Parathyroid adenoma (tissue), 2 donors: Measurements from ENCODE around the gene WNT10A.
A peak's percentile ranks its signal among the peaks of the same experiment; 100 is the strongest.

Source experiments
- H2AFZ ChIP-seq: fragments of 300-600 bp; sonication (generic); one replicate; pipeline ENCODE4 v1.7.0; 2017; ENCODE audit warnings: antibody characterized with exemption, mild to moderate bottlenecking
- H3K27ac ChIP-seq: fragments of 300-600 bp; sonication (generic); one replicate; pipeline ENCODE4 v1.7.0; 2017
- H3K27me3 ChIP-seq: fragments of 300-600 bp; sonication (generic); one replicate; pipeline ENCODE4 v1.7.0; 2017; ENCODE audit warnings: low read length; ENCODE audit not compliant: control insufficient read depth, insufficient read depth
- H3K36me3 ChIP-seq: fragments of 300-600 bp; sonication (generic); one replicate; pipeline ENCODE4 v1.7.0; 2017; ENCODE audit warnings: low read length; ENCODE audit not compliant: control insufficient read depth, insufficient read depth
- H3K4me1 ChIP-seq: fragments of 300-600 bp; sonication (generic); one replicate; pipeline ENCODE4 v1.7.0; 2017; ENCODE audit warnings: control low read depth
- H3K4me2 ChIP-seq: fragments of 300-600 bp; sonication (generic); one replicate; pipeline ENCODE4 v1.7.0; 2017; ENCODE audit warnings: low read length
- H3K4me3 ChIP-seq: fragments of 300-600 bp; sonication (generic); one replicate; pipeline ENCODE4 v1.7.0; 2017; ENCODE audit warnings: low read depth, low read length
- H3K79me2 ChIP-seq: fragments of 300-600 bp; sonication (generic); one replicate; pipeline ENCODE4 v1.7.0; 2017; ENCODE audit warnings: control low read depth
- H3K9ac ChIP-seq: fragments of 300-600 bp; sonication (generic); one replicate; pipeline ENCODE4 v1.7.0; 2017; ENCODE audit warnings: mild to moderate bottlenecking
- H3K9me3 ChIP-seq: fragments of 300-600 bp; sonication (generic); one replicate; pipeline ENCODE4 v1.7.0; 2017; ENCODE audit warnings: low read length; ENCODE audit not compliant: control insufficient read depth
- TF ChIP-seq, protein P1 (sequence below): fragments of 300-600 bp; sonication (generic); IDR thresholded peaks from one replicate; pipeline ENCODE4 v1.7.0; 2017; ENCODE audit warnings: antibody characterized with exemption, mild to moderate bottlenecking
- donor health status: primary hyperparathyroidism.

Gene WNT10A

DNA sequence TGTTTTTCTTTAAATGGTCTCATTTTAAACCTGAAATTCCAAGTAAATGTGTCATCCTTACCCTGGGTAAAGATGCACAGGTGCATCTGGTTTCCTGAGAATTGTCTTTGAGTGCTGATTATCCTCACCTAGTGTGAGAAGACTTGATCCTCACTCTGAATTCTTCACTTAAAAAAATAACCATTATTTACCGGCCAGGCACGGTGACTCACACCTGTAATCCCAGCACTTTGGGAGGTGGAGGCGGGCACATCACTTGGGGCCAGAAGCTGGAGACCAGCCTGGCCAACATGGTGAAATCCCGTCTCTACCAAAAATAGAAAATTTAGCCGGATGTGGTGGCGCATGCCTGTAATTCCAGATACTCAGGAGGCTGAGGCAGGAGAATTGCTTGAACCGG is 30.9 kb upstream of the WNT10A start:
- H3K9me3 ChIP-seq, result no peaks in the 10 kb centered on the region
- H3K79me2 ChIP-seq, result no peaks in the 10 kb centered on the region
- no peak overlapping the region for H3K4me3 ChIP-seq
- TF ChIP-seq, protein P1, sequence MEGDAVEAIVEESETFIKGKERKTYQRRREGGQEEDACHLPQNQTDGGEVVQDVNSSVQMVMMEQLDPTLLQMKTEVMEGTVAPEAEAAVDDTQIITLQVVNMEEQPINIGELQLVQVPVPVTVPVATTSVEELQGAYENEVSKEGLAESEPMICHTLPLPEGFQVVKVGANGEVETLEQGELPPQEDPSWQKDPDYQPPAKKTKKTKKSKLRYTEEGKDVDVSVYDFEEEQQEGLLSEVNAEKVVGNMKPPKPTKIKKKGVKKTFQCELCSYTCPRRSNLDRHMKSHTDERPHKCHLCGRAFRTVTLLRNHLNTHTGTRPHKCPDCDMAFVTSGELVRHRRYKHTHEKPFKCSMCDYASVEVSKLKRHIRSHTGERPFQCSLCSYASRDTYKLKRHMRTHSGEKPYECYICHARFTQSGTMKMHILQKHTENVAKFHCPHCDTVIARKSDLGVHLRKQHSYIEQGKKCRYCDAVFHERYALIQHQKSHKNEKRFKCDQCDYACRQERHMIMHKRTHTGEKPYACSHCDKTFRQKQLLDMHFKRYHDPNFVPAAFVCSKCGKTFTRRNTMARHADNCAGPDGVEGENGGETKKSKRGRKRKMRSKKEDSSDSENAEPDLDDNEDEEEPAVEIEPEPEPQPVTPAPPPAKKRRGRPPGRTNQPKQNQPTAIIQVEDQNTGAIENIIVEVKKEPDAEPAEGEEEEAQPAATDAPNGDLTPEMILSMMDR, result no peak
- no peaks in the 10 kb centered on the region for H3K27me3 ChIP-seq
- no peak overlapping the region for H3K27ac ChIP-seq
- H3K36me3 ChIP-seq, result no peaks in the 10 kb centered on the region
- H3K4me1 ChIP-seq, result no peaks in the 10 kb centered on the region
- no peak overlapping the region for H3K9ac ChIP-seq
- H3K4me2 ChIP-seq, result no peak overlapping the region
- no peak overlapping the region for H2AFZ ChIP-seq

DNA sequence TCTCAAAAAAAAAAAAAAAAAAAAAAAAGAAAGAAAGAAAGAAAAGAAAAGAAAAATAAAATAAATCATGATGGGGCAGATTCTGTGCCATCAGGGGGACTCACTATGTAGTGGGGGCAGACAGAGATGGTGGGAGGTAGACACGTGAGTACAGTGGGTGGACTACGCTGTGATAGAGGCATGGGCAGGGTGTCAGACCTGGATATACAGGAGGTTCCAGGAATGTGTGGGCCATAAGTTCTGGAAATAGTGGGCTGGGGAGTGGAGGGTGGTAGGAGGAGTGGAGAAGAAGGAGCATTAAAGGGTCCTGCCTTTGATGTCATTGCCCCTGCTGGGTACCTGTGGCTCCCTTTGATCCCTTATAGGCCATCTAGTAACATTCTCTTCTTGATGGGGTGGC is 29.9 kb upstream of the WNT10A start:
- Histone ChIP-seq H3K79me2 (no peaks in the 10 kb centered on the region), H3K27me3 (no peaks in the 10 kb centered on the region), H3K36me3 (no peaks in the 10 kb centered on the region), H3K4me1 (no peaks in the 10 kb centered on the region), H3K4me3 (no peak overlapping the region), H3K4me2 (no peak overlapping the region), H3K9ac (no peak overlapping the region), H3K9me3 (no peaks in the 10 kb centered on the region), H3K27ac (no peak overlapping the region), H2AFZ (no peak overlapping the region)
- TF ChIP-seq, protein P1, result no peak

DNA sequence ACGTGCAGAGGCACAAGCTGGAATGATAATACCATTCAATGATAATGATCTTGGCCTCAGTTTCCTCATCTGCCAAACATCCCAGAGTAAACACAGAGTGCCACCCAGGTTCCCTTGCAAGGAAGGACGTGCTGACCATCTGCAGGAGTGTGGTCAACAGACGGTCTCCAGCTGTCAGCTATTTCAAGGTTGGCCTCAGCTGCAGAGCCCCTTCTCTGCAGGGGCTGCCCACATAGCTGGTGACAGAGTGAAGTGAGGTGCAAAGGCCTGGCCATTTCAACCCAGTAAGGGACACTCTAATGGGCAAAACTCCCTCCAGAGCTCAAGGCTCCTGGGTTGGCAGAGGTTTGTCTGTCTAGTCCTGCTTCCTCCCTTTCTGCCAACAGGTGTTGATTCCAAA is 29.4 kb upstream of the WNT10A start:
- no peaks in the 10 kb centered on the region for H3K27me3 ChIP-seq
- H3K4me1 ChIP-seq, result no peaks in the 10 kb centered on the region
- H3K79me2 ChIP-seq, result no peaks in the 10 kb centered on the region
- H3K27ac ChIP-seq, result no peak overlapping the region
- H3K9ac ChIP-seq, result no peak overlapping the region
- no peak overlapping the region for H3K4me3 ChIP-seq
- H2AFZ ChIP-seq, result no peak overlapping the region
- TF ChIP-seq, protein P1, result no peak
- no peaks in the 10 kb centered on the region for H3K36me3 ChIP-seq
- no peak overlapping the region for H3K4me2 ChIP-seq
- no peaks in the 10 kb centered on the region for H3K9me3 ChIP-seq

GRCh38 chr2:218852911-218853667 is 27.6 kb upstream of the WNT10A start:
- H3K27ac ChIP-seq, result no peak overlapping the region
- H3K27me3 ChIP-seq, result no peaks in the 10 kb centered on the region
- H3K9me3 ChIP-seq, result no peaks in the 10 kb centered on the region
- H3K79me2 ChIP-seq, result no peaks in the 10 kb centered on the region
- no peak overlapping the region for H3K4me3 ChIP-seq
- no peaks in the 10 kb centered on the region for H3K36me3 ChIP-seq
- no peak overlapping the region for H3K4me2 ChIP-seq
- no peak overlapping the region for H3K9ac ChIP-seq
- TF ChIP-seq, protein P1, result peak; percentile 68
- H3K4me1 ChIP-seq, result no peaks in the 10 kb centered on the region
- H2AFZ ChIP-seq, result no peak overlapping the region

- Histone ChIP-seq H3K27me3 (no peaks in the 10 kb centered on the region), H3K4me1 (no peaks in the 10 kb centered on the region)
- TF ChIP-seq, protein P1, result no peak
These were observed 26.9 kb upstream of the WNT10A start for GRCh38 chr2:218853766-218854165.

More at GRCh38 chr2:218853766-218854165, 26.9 kb upstream of the WNT10A start:
- Histone ChIP-seq H2AFZ (no peak overlapping the region), H3K4me2 (no peak overlapping the region), H3K36me3 (no peaks in the 10 kb centered on the region), H3K27ac (no peak overlapping the region), H3K79me2 (no peaks in the 10 kb centered on the region), H3K4me3 (no peak overlapping the region), H3K9ac (no peak overlapping the region), H3K9me3 (no peaks in the 10 kb centered on the region)
